Measurements from ENCODE around the gene GTPBP3. TPM values are rescaled to one million over a fixed set of nuclear protein-coding genes. Genes with fewer than 3 reads are reported as not detected.

Gene GTPBP3
- total RNA-seq, 1 experiment from 2014 or later: 62.9 TPM

GRCh38 chr19:17312189-17313113, 24.9 kb upstream of the GTPBP3 start:
- no peak for DNase-seq
- Histone ChIP-seq H4K5ac (ENCODE audit: insufficient read length, low read depth, low read length) (no peak overlapping the region), H3K18ac (ENCODE audit: insufficient read length, low read depth, low read length) (no peak overlapping the region), H2AK5ac (ENCODE audit: insufficient read length, low read length) (no peak overlapping the region), H3K4ac (ENCODE audit: low read depth, low read length) (no peak overlapping the region), H2AFZ (ENCODE audit: low read length) (no peak overlapping the region), H3K23me2 (ENCODE audit: insufficient read length, low read depth, low read length, poor library complexity, severe bottlenecking) (peaks cover 5% of the 10 kb centered on the region), H2BK5ac (ENCODE audit: insufficient read length, low read length) (no peak overlapping the region), H4K91ac (ENCODE audit: insufficient read length, low read depth, low read length) (no peak overlapping the region), H3K79me2 (ENCODE audit: insufficient read depth, low read length) (peaks cover 7% of the 10 kb centered on the region; the same call in 1 of the 2 replicates), H3K14ac (ENCODE audit: insufficient read depth, low read length) (no peak overlapping the region), H3K9ac (ENCODE audit: extremely low read depth, insufficient read length, low read length) (no peak overlapping the region), H4K20me1 (ENCODE audit: control insufficient read depth, insufficient read depth, insufficient read length) (no peaks in the 10 kb centered on the region), H3K4me1 (ENCODE audit: insufficient read depth, low read length) (no peaks in the 10 kb centered on the region), H2BK12ac (ENCODE audit: insufficient read length, low read depth, low read length) (no peak overlapping the region), H3K27me3 (ENCODE audit: insufficient read depth, low read length) (no peaks in the 10 kb centered on the region), H3T11ph (ENCODE audit: low read length) (no peak overlapping the region), H3K4me2 (ENCODE audit: insufficient read depth, insufficient read length, low read length) (no peak overlapping the region), H2BK15ac (ENCODE audit: low read depth, low read length) (no peak overlapping the region), H2BK20ac (ENCODE audit: low read depth, low read length, poor library complexity, severe bottlenecking) (no peak overlapping the region), H2BK120ac (ENCODE audit: low read depth, low read length, poor library complexity, severe bottlenecking) (no peak overlapping the region), H3K56ac (ENCODE audit: insufficient read length, low read depth, low read length) (no peak overlapping the region), H3K27ac (ENCODE audit: insufficient read length, low read depth, low read length) (no peak overlapping the region), H3K23ac (ENCODE audit: insufficient read length, low read depth, low read length) (no peak overlapping the region), H3K79me1 (ENCODE audit: insufficient read depth, low read depth, low read length, poor library complexity, severe bottlenecking) (peaks cover 6% of the 10 kb centered on the region), H4K8ac (replicated peaks; ENCODE audit: insufficient read length, low read depth, low read length) (no peak overlapping the region), H3K9me3 (ENCODE audit: control insufficient read depth, low read depth, low read length) (no peaks in the 10 kb centered on the region)
- no CpG with 5 or more reads among the region's 20 CpGs for WGBS (ENCODE audit: extremely low coverage, insufficient read length, low lambda C conversion rate)
- H3K27ac Mint-ChIP-seq: no peak overlapping the region
- no peaks in the 10 kb centered on the region for H3K9me3 Mint-ChIP-seq
- peaks cover 17 to 39% (median 31%) of the 10 kb centered on the region in 3 experiments; a peak in 6 of 7 replicates for H3K36me3 Mint-ChIP-seq (ENCODE audit: insufficient read depth in 1 of 3, low read depth in 3 of 3)
- no peak overlapping the region for H3K4me3 Mint-ChIP-seq
- TF ChIP-seq, protein P1, sequence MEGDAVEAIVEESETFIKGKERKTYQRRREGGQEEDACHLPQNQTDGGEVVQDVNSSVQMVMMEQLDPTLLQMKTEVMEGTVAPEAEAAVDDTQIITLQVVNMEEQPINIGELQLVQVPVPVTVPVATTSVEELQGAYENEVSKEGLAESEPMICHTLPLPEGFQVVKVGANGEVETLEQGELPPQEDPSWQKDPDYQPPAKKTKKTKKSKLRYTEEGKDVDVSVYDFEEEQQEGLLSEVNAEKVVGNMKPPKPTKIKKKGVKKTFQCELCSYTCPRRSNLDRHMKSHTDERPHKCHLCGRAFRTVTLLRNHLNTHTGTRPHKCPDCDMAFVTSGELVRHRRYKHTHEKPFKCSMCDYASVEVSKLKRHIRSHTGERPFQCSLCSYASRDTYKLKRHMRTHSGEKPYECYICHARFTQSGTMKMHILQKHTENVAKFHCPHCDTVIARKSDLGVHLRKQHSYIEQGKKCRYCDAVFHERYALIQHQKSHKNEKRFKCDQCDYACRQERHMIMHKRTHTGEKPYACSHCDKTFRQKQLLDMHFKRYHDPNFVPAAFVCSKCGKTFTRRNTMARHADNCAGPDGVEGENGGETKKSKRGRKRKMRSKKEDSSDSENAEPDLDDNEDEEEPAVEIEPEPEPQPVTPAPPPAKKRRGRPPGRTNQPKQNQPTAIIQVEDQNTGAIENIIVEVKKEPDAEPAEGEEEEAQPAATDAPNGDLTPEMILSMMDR (conservative IDR thresholded peaks at IDR 0.05): no peak
- H3K4me1 Mint-ChIP-seq: peaks cover 16% of the 10 kb centered on the region in 2 experiments
- no peaks in the 10 kb centered on the region for H3K27me3 Mint-ChIP-seq (ENCODE audit: low read depth)

Data from H9 (cell line).